H9 (cell line): ENCODE measurements around the gene ADCY5. TPM values are rescaled to one million over a fixed set of nuclear protein-coding genes. Genes with fewer than 3 reads are reported as not detected.

Experiments
- DNase-seq: peaks from one replicate; pipeline ENCODE4 v3.0.0-alpha.2; 2017
- H2AFZ ChIP-seq: one replicate; pipeline ENCODE4 v1.6.1; 2013; ENCODE audit warnings: mild to moderate bottlenecking, low read length, control low read depth, moderate library complexity
- H2AK5ac ChIP-seq: 2 replicates; pipeline ENCODE4 v1.6.1; 2013; ENCODE audit warnings: low read length, control low read depth, mixed read lengths; ENCODE audit not compliant: insufficient read length
- H2BK120ac ChIP-seq: one replicate; pipeline ENCODE4 v1.6.1; 2013; ENCODE audit warnings: low read depth, mild to moderate bottlenecking, low read length, control low read depth, inconsistent platforms; ENCODE audit not compliant: poor library complexity, severe bottlenecking
- H2BK12ac ChIP-seq: 2 replicates; pipeline ENCODE4 v1.6.1; 2013; ENCODE audit warnings: low read length, control low read depth, mixed read lengths, low read depth; ENCODE audit not compliant: insufficient read length
- H2BK15ac ChIP-seq: 2 replicates; pipeline ENCODE4 v1.6.1; 2013; ENCODE audit warnings: low read depth, low read length, control low read depth
- H2BK20ac ChIP-seq: one replicate; pipeline ENCODE4 v1.6.1; 2013; ENCODE audit warnings: low read depth, mild to moderate bottlenecking, low read length, control low read depth, inconsistent platforms; ENCODE audit not compliant: poor library complexity, severe bottlenecking
- H2BK5ac ChIP-seq: 2 replicates; pipeline ENCODE4 v1.6.1; 2013; ENCODE audit warnings: low read length, control low read depth, mixed read lengths; ENCODE audit not compliant: insufficient read length
- H3K14ac ChIP-seq: 2 replicates; pipeline ENCODE4 v1.6.1; 2013; ENCODE audit warnings: low read length, control low read depth; ENCODE audit not compliant: insufficient read depth
- H3K18ac ChIP-seq: 2 replicates; pipeline ENCODE4 v1.6.1; 2013; ENCODE audit warnings: low read depth, mild to moderate bottlenecking, mixed read lengths, low read length, control low read depth; ENCODE audit not compliant: insufficient read length
- H3K23ac ChIP-seq: 2 replicates; pipeline ENCODE4 v1.6.1; 2013; ENCODE audit warnings: low read length, control low read depth, mixed read lengths, low read depth; ENCODE audit not compliant: insufficient read length
- H3K23me2 ChIP-seq: 2 replicates; pipeline ENCODE4 v1.6.1; 2013; ENCODE audit warnings: low read depth, mild to moderate bottlenecking, mixed read lengths, low read length, control low read depth; ENCODE audit not compliant: insufficient read length, poor library complexity, severe bottlenecking
- H3K27ac ChIP-seq: 2 replicates; pipeline ENCODE4 v1.5.1; 2013; ENCODE audit warnings: low read length, control low read depth, mixed read lengths, low read depth; ENCODE audit not compliant: insufficient read length
- H3K27me3 ChIP-seq: 2 replicates; pipeline ENCODE4 v1.6.1; 2013; ENCODE audit warnings: low read length, control low read depth, inconsistent platforms; ENCODE audit not compliant: insufficient read depth
- H3K4ac ChIP-seq: 2 replicates; pipeline ENCODE4 v1.6.1; 2013; ENCODE audit warnings: low read depth, mild to moderate bottlenecking, control low read depth, inconsistent platforms, low read length, moderate library complexity
- H3K4me1 ChIP-seq: 2 replicates; pipeline ENCODE4 v1.6.1; 2013; ENCODE audit warnings: low read length, control low read depth, inconsistent platforms; ENCODE audit not compliant: insufficient read depth
- H3K4me2 ChIP-seq: 2 replicates; pipeline ENCODE4 v1.6.1; 2013; ENCODE audit warnings: low read length, control low read depth, mixed read lengths; ENCODE audit not compliant: insufficient read length, insufficient read depth
- H3K56ac ChIP-seq: 2 replicates; pipeline ENCODE4 v1.6.1; 2013; ENCODE audit warnings: low read depth, mild to moderate bottlenecking, mixed read lengths, low read length, control low read depth; ENCODE audit not compliant: insufficient read length
- H3K79me1 ChIP-seq: 2 replicates; pipeline ENCODE4 v1.6.1; 2013; ENCODE audit warnings: low read depth, mild to moderate bottlenecking, moderate library complexity, low read length, control low read depth, inconsistent platforms; ENCODE audit not compliant: insufficient read depth, poor library complexity, severe bottlenecking
- H3K79me2 ChIP-seq: 2 replicates; pipeline ENCODE4 v1.6.1; 2013; ENCODE audit warnings: low read length, control low read depth, inconsistent platforms; ENCODE audit not compliant: insufficient read depth
- H3K9ac ChIP-seq: 2 replicates; pipeline ENCODE4 v1.6.1; 2013; ENCODE audit warnings: low read length, control low read depth, mixed read lengths; ENCODE audit not compliant: insufficient read length; ENCODE audit errors: extremely low read depth
- H3K9me3 ChIP-seq: one replicate; pipeline ENCODE4 v1.6.1; 2013; ENCODE audit warnings: low read depth, low read length, inconsistent platforms; ENCODE audit not compliant: control insufficient read depth
- H3T11ph ChIP-seq: one replicate; pipeline ENCODE4 v1.6.1; 2013; ENCODE audit warnings: mild to moderate bottlenecking, low read length, control low read depth, inconsistent platforms
- H4K20me1 ChIP-seq: one replicate; pipeline ENCODE4 v1.6.1; 2013; ENCODE audit not compliant: control insufficient read depth, insufficient read length, insufficient read depth
- H4K5ac ChIP-seq: 2 replicates; pipeline ENCODE4 v1.6.1; 2013; ENCODE audit warnings: low read depth, mild to moderate bottlenecking, mixed read lengths, low read length, control low read depth; ENCODE audit not compliant: insufficient read length
- H4K8ac ChIP-seq: replicated peaks from 2 replicates; pipeline ENCODE4 v1.6.1; 2013; ENCODE audit warnings: low read length, control low read depth, mixed read lengths, low read depth; ENCODE audit not compliant: insufficient read length
- H4K91ac ChIP-seq: 2 replicates; pipeline ENCODE4 v1.6.1; 2013; ENCODE audit warnings: low read depth, mild to moderate bottlenecking, moderate library complexity, mixed read lengths, low read length, control low read depth; ENCODE audit not compliant: insufficient read length
- H3K27ac Mint-ChIP-seq, 3 experiments: 2 replicates in 2 of 3; 3 replicates in 1 of 3; pipeline ENCODE4 v1.8.0; 2020 to 2021; ENCODE audit warnings: mixed read lengths in 3 of 3, mild to moderate bottlenecking in 1 of 3, moderate library complexity in 1 of 3
- H3K27me3 Mint-ChIP-seq: 2 replicates; pipeline ENCODE4 v1.8.0; 2021; ENCODE audit warnings: low read depth, mild to moderate bottlenecking, moderate library complexity, mixed read lengths
- H3K36me3 Mint-ChIP-seq, 3 experiments: 2 replicates in 2 of 3; 3 replicates in 1 of 3; pipeline ENCODE4 v1.8.0; 2020 to 2021; ENCODE audit warnings: low read depth in 3 of 3, mixed read lengths in 3 of 3; ENCODE audit not compliant: insufficient read depth in 1 of 3
- H3K4me1 Mint-ChIP-seq, 2 experiments: 2 replicates each; pipeline ENCODE4 v1.8.0; 2020; ENCODE audit warnings: mixed read lengths in 2 of 2
- H3K4me3 Mint-ChIP-seq, 2 experiments: 2 replicates in 1 of 2; 3 replicates in 1 of 2; pipeline ENCODE4 v1.8.0; 2020 to 2021; ENCODE audit warnings: mild to moderate bottlenecking in 2 of 2, mixed read lengths in 2 of 2, moderate library complexity in 1 of 2
- H3K9me3 Mint-ChIP-seq, 2 experiments: 2 replicates in 1 of 2; 3 replicates in 1 of 2; pipeline ENCODE4 v1.8.0; 2020; ENCODE audit warnings: mild to moderate bottlenecking in 2 of 2, mixed read lengths in 2 of 2, moderate library complexity in 1 of 2
- CTCF ChIP-seq: fragments of 200-600 bp; sonication (generic); conservative IDR thresholded peaks from 3 replicates; pipeline ENCODE4 v1.8.0; 2021; ENCODE audit warnings: antibody characterized with exemption, mild to moderate bottlenecking
- WGBS: extraction: QIAGEN DNeasy Blood & Tissue Kit; methylation state at CpG from one replicate; pipeline ENCODE4 v1.1.7; 2013; ENCODE audit warnings: missing lambda C conversion rate, low lambda C conversion rate, mixed read lengths; ENCODE audit not compliant: insufficient read length; ENCODE audit errors: extremely low coverage; 5-methylcytosine and 5-hydroxymethylcytosine counted together
- total RNA-seq: library from RNA; stranded (reverse); gene quantifications from 2 replicates; pipeline ENCODE4 v1.2.1, GENCODE V29; 2021

The ADCY5 gene
- total RNA-seq, 1 experiment from 2014 or later = 5.0 TPM

GRCh38 chr3:123467046-123467445 is 18.2 kb upstream of the ADCY5 start:
- Histone ChIP-seq H3K56ac (no peak overlapping the region), H3K4me2 (no peak overlapping the region), H3T11ph (no peak overlapping the region), H3K23ac (no peak overlapping the region), H3K79me2 (no peaks in the 10 kb centered on the region), H2AFZ (no peak overlapping the region), H3K27ac (no peak overlapping the region), H3K18ac (no peak overlapping the region), H2BK120ac (no peak overlapping the region), H3K14ac (no peak overlapping the region), H4K8ac (no peak overlapping the region), H2BK15ac (no peak overlapping the region), H2BK5ac (no peak overlapping the region), H2BK20ac (no peak overlapping the region), H3K79me1 (no peaks in the 10 kb centered on the region), H3K9me3 (no peaks in the 10 kb centered on the region), H2BK12ac (no peak overlapping the region), H4K91ac (no peak overlapping the region), H3K23me2 (no peaks in the 10 kb centered on the region), H3K4ac (no peak overlapping the region), H4K5ac (no peak overlapping the region), H3K27me3 (no peaks in the 10 kb centered on the region), H4K20me1 (no peaks in the 10 kb centered on the region), H3K4me1 (no peaks in the 10 kb centered on the region), H2AK5ac (no peak overlapping the region), H3K9ac (no peak overlapping the region)
- Mint-ChIP-seq H3K9me3 (no peaks in the 10 kb centered on the region), H3K27ac (no peak overlapping the region), H3K27me3 (peaks cover 15% of the 10 kb centered on the region), H3K4me3 (no peak overlapping the region), H3K36me3 (no peaks in the 10 kb centered on the region), H3K4me1 (0 out of 4 replicates have a peak, but pooled peaks cover 0 to 2% of the 10 kb centered on the region in 2 experiments)
- no peak for TF ChIP-seq CTCF
- no peak for DNase-seq
- WGBS = no CpG with 5 or more reads among the region's 5 CpGs
